ENCODE data around the gene AHNAK.

Gene AHNAK

DNA sequence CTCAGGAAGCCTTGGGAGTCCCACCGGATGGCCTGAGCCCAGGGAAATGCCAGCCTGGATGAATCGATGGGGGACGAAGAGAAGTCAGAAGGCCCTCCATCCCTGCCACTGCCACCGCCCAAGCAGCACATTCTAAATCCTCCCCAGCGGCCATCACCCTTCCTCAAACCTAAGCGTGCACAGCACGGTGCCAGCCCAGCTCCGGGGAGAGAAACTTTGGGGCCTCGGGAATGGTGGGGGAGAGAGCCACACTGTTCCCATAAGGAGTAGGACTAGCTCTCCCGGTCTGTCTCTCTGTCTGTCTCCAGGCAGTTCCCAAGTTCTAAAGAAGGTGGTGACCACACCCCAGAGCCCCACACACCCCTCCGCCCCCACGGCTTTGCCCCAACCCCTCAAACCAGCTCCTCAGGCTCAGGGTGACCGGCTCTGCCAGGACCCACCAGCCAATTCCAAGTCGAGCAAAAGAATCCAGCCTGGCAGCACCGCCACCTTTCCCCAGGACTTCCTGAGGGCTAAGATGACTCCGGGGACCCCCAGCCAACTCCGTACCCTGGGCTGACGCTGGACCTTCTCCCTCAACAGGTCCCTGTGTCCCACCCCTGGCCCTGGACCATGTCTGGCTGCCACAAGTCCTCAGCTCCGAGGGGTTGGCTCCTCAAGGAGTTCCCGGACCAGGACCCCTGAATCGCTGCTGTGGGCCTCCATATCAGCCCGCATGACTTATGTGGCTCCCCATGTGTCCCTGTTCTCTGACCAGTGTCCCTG is 2.7 kb downstream of the AHNAK start:
- no peak overlapping the region for H3K27ac Mint-ChIP-seq
- peaks cover 54% of the 10 kb centered on the region for H3K27me3 Mint-ChIP-seq (ENCODE audit: low read depth, poor library complexity)
- H3K36me3 Mint-ChIP-seq (ENCODE audit: low read depth), result no peaks in the 10 kb centered on the region
- peaks cover 74% of the 10 kb centered on the region for H3K4me1 Mint-ChIP-seq
- H3K9me3 Mint-ChIP-seq, result no peaks in the 10 kb centered on the region
- H3K4me3 Mint-ChIP-seq, result peak overlapping the region; percentile 88
- TF ChIP-seq, protein P1, sequence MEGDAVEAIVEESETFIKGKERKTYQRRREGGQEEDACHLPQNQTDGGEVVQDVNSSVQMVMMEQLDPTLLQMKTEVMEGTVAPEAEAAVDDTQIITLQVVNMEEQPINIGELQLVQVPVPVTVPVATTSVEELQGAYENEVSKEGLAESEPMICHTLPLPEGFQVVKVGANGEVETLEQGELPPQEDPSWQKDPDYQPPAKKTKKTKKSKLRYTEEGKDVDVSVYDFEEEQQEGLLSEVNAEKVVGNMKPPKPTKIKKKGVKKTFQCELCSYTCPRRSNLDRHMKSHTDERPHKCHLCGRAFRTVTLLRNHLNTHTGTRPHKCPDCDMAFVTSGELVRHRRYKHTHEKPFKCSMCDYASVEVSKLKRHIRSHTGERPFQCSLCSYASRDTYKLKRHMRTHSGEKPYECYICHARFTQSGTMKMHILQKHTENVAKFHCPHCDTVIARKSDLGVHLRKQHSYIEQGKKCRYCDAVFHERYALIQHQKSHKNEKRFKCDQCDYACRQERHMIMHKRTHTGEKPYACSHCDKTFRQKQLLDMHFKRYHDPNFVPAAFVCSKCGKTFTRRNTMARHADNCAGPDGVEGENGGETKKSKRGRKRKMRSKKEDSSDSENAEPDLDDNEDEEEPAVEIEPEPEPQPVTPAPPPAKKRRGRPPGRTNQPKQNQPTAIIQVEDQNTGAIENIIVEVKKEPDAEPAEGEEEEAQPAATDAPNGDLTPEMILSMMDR (IDR thresholded peaks at IDR 0.05), result no peak
- DNase-seq, result no peak

DNA sequence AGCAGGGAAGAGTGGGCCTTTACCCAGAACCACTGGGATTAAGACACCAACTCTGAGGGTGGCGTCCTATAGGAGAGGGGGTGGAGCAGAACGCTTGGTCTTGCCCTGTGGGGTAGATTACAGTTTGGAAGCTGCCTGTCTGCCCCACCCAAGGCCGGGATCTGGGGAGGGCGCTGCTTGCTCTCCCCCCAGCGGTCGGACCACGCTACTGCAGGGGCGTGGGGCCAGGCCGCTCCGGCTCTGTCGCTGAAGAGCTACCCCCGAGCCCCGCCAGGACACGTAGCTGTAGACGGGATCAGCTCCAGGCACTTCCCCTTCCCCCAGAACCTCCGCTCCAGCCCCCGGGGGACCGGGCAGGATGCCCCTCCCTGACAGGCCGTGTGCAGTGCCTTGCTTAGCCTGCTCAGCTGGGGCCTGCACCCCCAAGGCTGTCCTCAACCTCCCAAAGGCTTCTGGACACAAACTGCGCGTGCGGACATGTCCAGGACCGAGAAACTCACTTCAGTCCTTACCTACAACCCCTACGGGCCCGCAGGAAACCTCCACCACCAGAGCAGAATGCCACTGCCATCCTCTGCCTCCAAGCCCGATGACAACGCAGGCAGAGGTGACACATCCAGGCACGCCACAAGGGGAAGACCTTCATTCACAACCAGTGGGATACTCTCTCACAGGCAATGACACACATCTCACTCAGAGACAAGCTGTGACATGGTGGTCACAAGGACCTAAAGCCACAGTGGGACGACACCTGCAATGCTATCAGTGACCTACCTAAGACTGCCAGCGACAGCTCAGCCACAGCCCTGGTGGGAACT is 3.6 kb downstream of the AHNAK start:
- Mint-ChIP-seq H3K4me1 (peaks cover 73% of the 10 kb centered on the region), H3K9me3 (no peaks in the 10 kb centered on the region), H3K27me3 (ENCODE audit: low read depth, poor library complexity) (peaks cover 50% of the 10 kb centered on the region), H3K27ac (no peak overlapping the region), H3K4me3 (peak overlapping the region; percentile 63), H3K36me3 (ENCODE audit: low read depth) (no peaks in the 10 kb centered on the region)
- DNase-seq, result peak; percentile 90
- TF ChIP-seq, protein P1 (IDR thresholded peaks at IDR 0.05), result peak; percentile 99

DNA sequence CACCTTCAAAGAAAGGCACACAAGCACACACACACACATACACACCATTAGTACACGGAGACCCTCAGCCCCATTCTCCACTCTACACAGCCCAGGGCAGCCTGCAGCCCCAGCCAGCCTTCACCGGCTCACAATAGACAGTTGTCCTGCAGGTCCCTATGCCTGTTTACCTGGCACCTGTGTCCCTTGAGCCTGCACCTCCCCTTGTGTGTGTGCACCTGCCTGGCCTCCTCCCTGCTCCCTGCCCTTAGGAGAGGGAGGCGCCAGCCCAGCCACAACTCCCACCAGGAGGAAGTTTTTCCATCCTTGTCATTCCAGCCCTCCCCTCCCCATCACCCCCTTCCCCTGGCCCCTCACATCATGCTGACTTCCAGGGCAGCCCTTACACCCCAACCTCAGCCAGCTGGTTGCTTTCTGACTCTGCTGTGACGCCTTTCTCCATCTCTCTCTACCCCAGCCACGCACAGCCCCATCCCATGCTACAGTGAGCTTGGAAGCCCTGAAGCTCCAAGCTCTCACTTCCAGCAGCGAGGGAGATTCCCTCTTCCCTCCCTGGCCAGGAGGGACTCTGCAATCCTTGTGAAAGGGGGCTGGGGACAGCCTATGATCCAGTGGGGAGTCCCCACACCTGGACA is 4.4 kb downstream of the AHNAK start:
- H3K4me1 Mint-ChIP-seq, result peaks cover 65% of the 10 kb centered on the region
- no peak overlapping the region for H3K27ac Mint-ChIP-seq
- H3K27me3 Mint-ChIP-seq (ENCODE audit: low read depth, poor library complexity), result peaks cover 45% of the 10 kb centered on the region

DNA sequence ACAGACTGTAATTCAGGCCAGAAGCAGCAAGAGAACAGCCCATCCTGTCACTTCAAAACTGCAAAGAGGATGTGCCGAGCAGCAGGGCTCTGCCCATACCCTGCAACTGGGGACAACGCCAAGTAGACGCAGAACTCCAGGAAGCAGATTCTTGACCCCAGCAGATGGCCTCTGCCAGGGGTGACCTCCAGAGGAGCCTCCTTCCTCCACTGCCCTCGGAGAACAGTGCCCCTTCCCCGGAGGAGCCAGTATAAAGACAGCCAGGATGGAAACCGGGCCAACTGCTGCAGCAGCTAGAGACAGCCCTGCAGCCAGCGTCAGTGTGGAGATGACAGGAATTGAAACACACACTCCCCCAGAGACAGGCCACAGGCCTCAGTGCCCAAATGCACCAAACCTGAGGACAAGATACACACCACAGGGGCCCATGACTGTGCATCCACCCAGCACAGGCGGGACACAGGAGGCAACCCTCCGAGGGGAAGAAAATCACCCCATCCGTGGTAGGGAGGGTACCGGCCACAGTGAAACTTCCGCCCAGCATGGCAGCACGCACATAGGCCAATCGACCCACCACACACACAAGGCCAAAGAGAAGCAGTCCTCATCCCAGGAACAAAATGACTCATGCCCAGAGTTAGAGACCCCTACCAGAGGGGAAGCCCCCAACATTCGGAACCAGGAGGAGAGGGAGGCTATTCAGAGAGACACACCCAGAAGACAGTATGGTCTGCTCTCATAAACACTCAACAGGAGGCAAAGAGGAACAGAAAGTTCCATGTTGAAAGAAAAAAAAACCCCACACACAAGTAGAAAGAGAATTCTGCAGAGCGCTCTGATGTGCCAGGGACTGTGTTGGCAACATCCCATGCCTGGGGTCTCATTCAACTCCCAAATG is 5.6 kb downstream of the AHNAK start:
- no peaks in the 10 kb centered on the region for H3K9me3 Mint-ChIP-seq
- no peak overlapping the region for H3K27ac Mint-ChIP-seq
- H3K27me3 Mint-ChIP-seq (ENCODE audit: low read depth, poor library complexity), result peaks cover 49% of the 10 kb centered on the region
- no peak for DNase-seq
- TF ChIP-seq, protein P1 (IDR thresholded peaks at IDR 0.05), result no peak
- H3K4me3 Mint-ChIP-seq, result no peak overlapping the region
- peaks cover 71% of the 10 kb centered on the region for H3K4me1 Mint-ChIP-seq
- H3K36me3 Mint-ChIP-seq (ENCODE audit: low read depth), result no peaks in the 10 kb centered on the region

More for the DNA sequence above, 4.4 kb downstream of the AHNAK start:
- no peak for DNase-seq
- Mint-ChIP-seq H3K9me3 (no peaks in the 10 kb centered on the region), H3K36me3 (ENCODE audit: low read depth) (no peaks in the 10 kb centered on the region), H3K4me3 (no peak overlapping the region)
- TF ChIP-seq, protein P1 (IDR thresholded peaks at IDR 0.05), result no peak

DNA sequence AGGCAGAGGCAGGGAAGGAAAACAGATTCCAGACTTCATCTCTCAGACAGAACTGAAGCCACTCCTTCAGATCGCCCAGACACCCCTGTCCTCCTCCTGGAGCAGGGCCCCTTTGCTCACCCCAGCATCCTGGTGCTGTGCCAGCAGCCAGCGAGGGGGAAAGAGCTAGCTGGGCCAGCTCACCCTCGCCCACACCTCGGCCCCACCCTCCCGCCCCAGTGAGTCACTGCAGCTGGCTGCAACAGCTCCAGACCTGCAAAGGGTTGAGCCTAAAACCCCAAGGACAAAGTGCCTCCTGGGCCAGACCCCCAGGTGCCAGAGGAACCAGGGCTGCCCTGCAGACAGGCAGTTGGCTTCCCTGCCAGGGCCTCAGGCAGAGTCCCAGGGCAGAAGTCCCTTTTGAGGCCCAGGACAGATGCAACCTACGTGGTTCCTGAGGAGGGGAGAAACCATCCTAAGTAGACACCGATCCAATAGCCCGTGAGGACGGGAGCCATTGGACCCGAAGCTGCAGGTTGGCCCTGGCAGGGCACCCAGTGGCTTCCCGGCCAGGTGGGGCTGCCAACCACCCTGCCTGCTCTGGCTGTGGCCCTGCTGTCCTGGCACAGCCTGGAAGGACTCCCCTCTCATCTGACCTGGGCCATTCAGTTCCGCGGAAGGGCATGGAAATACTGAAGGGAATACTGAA is 7.2 kb downstream of the AHNAK start:
- TF ChIP-seq, protein P1 (IDR thresholded peaks at IDR 0.05), result no peak
- Mint-ChIP-seq H3K27ac (no peak overlapping the region), H3K9me3 (no peaks in the 10 kb centered on the region), H3K27me3 (ENCODE audit: low read depth, poor library complexity) (peaks cover 36% of the 10 kb centered on the region), H3K36me3 (ENCODE audit: low read depth) (peaks cover 8% of the 10 kb centered on the region), H3K4me1 (peaks cover 71% of the 10 kb centered on the region), H3K4me3 (no peak overlapping the region)
- DNase-seq, result no peak

All from nephron progenitor cell (in vitro differentiated cells).